HG03439 (cell line): ENCODE measurements around the gene SYCE1L.
A peak's percentile ranks its signal among the peaks of the same experiment; 100 is the strongest.
"Not testable (repeated sequence)": the region's sequence is repeated elsewhere in the genome, so short reads cannot be mapped to it uniquely, and the experiment has no call there.

ENCODE experiments used
- ATAC-seq: cut with Tn5 transposase; IDR thresholded peaks from one replicate; pipeline ENCODE4 v1.9.1; 2021; ENCODE audit warnings: mild to moderate bottlenecking, moderate library complexity; ENCODE audit not compliant: unreplicated experiment

Gene SYCE1L, protein sequence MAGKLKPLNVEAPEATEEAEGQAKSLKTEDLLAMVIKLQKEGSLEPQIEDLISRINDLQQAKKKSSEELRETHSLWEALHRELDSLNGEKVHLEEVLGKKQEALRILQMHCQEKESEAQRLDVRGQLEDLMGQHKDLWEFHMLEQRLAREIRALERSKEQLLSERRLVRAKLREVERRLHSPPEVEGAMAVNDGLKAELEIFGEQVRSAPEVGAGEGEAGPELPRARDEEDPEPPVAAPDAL

DNA sequence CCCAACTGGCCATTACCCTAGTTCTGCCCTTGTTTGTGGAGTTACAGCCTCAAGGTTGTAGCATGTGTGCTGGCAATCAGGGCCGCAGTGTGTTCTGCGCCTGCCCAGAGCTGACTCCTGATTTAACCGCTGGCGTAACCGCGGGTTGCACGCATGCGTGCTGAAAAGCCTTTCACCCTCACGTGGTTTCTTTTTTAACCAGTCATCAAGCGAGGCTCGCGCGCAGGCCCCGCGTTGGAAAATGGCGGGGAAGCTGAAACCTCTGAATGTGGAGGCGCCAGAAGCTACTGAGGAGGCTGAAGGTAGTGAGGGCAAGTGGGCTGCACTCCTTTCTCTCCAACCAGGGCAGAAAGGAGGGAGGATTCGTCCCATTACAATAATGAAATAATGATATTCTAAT, at the start of gene SYCE1L:
SYCE1L (plus strand) TSS at position 198 of the 400 bp plus-strand sequence; CDS start at position 242, 44 bp downstream.
- no peak for ATAC-seq

DNA sequence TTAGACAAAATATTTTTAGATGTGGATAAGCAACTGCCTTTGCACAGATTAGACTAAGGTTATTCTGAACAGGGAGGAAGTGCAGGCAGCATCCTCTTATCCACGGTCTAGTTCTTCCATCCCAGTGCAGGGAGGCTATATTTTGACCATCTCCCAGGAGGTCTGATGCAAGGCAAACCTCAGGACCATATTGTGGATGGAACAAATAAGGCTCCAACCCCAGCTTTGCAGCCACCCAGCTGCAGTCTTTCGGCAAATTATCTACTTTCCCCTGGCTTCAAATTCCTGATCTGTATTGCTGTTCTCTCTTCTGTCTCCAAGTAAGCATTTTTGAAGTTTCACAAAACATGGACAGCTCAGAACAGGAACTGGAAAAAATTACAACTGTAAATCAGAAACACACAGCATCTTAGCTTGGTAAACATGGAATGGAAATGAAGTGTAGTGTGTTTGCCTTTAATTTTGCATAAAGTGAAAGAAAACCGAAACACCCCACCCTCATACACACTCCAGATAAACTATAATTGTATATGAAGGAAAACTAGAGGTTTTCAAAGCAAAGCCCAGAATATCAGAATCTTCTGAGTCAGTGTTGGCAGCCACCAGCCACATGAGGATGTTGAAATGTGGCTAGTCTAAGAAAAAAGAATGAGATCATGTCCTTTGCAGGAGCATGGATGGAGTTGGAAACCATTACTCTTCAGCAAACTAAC, 41.7 kb upstream of the SYCE1L start:
- ATAC-seq: no peak

DNA sequence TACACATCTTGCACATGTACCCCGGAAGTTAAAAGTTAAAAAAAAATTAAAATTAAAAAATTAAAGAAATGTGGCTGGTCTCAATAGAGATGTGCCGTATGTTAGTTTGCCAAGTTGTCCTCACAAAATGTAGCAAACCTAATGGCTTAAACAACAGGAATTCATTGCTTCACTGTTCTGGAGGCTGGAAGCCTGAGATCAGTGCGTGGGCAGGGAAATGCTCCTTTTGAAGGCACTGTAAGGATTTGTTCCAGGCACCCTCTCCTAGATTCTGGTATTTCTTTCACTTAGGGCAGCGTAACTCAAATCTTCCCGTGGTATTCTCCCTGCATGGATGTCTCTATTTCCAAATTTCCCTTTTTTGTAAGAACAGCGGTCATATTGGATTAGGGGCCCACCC, 40.9 kb upstream of the SYCE1L start:
- ATAC-seq: no peak

DNA sequence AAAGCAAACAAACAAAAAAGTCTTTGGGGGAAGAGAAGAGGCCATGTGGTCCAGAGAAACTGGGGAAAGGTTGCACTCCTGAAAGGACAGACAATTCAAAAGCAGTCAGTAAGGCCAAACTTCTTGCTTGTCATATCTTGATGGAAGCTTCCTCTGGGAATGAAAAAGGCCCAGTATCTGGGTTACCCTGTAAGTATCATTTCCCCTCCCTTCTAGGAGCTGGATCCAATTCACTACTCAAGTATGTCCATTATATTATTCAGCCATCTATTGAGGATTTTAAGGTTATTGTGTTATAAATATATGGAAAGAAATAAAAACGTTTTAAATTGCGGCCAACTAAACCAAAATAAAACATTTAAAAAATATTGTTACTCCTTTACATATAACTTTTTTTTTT, 34.2 kb upstream of the SYCE1L start:
- ATAC-seq: no peak

DNA sequence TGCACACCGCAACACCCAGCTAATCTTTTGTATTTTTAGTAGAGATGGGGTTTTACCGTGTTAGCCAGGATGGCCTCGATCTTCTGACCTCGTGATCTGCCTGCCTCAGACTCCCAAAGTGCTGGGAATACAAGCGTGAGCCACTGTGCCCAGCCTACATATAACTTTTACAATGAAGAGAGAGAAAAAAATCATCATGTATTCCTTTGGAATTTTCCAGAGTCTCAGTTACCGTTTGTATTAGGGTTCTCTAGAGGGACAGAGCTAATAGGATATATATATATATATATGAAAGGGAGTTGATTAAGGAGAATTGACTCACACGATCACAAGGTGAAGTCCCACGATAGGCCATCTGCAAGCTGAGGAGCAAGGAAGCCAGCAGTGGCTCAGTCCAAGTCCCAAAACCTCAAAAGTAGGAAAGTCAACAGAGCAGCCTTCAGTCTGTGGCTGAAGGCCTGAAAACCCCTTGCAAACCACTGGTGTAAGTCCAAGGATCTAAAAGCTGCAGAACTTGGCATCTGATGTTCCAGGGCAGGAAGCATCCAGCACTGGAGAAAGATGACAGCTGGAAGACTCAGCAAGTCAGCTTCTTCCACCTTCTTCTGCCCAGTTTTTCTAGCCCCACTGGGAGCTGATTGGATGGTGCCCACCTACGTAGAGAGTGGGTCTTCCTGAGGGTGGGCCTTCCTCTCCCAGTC, 33.5 kb upstream of the SYCE1L start:
- ATAC-seq: not testable (repeated sequence)

DNA sequence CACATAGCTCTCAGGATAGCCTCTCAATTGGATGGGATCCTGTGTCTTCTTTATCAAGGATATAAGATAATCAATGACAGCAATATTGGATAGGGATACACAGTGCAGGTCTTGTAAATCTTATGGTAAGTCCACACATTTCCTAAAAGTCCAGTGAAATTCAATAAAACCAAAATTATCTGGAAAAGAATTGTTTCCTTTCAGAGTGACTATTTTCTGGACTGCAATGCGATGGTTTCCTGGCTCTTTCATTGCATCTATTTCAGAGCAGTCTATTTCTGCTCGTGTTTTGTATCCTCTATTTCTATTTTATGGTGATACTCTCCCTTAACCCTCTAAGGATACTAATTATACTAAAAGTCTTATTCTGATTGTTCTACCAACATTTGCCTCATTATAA, 32.5 kb upstream of the SYCE1L start:
- no peak for ATAC-seq

DNA sequence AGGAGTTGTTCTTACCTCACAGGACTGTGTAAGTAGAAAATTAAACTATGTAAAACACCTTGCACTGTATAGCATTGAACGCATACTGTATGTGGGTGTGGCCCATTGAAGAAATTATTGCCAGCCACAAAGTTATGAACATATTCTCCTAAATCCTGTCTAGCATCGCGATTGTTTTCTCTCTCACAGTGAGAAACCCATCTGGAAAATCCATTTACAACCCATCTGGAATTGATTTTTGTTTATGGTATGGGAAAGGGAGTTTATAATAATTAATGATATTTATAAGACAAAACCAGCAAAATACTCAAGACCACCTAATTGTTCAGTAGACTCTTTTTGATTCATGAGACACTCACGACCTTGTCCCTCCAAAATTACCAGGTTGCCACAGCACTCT, 30.3 kb upstream of the SYCE1L start:
- no peak for ATAC-seq

DNA sequence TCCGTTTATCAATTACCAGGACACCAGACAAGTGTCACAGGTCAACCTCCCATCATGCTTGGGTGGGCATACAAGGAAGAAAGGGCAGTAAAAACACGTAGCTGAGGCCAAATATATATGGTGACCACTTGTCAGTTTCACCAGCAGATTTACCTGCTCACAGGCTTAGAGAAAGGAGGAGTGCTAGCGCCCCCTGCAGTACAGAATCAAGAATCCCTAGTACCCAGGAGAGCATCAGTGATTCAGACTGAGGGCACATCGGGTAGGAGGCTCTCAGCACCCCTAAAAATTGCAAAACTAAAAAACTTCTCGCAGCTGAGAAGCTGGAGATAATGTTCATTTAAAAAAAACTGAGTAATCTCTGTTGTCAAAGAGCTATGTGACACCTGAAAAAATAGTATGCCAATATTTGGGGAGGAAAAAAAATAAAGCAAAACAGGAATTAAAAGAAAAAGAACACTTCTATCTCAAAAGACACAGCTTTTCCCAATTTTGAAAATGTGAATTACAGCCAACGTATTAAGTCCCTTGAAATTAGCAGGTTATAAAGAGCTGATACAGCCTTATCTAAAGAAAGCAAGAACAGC, 29.5 kb upstream of the SYCE1L start:
- peak; percentile 83 for ATAC-seq

DNA sequence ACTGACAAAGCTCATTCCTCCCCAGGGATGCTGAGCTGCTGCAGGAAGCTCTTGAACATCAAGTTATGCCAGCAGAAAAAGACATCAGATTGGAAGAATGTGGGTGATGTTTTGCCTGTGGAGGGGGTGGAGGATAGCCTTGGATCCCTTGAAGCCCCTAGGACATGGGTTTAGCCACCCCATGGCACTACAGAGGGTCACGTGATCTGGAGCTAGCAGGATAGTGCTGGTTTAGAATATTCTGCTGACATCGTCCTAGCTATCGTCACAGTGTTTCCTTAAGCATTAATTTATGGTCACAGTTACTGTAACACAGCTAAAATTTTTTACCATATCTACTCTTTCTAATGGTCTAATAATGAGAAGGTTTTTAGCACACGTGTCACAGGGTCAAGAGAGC, 28.4 kb upstream of the SYCE1L start:
- ATAC-seq: no peak

DNA sequence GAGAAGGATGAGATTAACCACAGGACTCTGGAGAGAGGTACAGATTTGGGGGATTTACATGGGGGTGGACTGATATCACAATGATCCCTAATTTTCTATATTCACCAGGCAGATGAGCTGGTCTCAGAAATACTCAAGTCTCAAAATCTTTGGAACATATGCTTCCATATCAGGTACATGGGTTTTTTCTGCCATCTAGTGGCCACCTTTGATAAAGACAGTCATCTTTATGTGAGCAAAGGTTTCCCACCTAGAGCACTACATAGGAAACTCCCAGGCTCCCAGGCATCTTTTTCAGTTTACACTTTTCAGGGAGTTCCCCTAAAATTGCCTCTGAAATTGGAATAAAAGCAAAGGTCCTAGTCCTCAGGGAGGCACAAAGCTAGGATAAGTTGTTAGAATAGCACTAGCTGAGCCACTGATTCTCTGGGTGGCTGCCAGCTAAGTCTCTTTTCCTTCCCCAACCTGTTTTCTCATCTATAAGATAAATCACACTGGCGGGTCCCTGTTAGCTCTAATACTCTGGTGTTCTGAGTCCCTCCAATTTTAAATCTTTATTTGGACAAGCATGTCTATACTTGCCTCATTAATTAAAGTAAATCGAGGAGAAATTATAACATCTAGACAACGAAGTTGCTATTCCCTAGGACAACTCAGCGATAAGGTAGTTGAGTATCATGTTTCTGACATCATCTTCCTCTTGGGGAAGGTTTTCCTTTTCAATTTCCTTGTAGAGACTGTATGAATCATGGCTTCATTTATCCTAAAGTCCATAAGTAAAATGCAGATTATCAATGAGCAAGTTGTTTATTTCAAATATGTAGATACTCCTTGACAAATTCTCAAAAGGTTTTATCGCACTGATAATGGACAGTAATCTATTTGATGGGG, 27.2 kb upstream of the SYCE1L start:
- no peak for ATAC-seq

DNA sequence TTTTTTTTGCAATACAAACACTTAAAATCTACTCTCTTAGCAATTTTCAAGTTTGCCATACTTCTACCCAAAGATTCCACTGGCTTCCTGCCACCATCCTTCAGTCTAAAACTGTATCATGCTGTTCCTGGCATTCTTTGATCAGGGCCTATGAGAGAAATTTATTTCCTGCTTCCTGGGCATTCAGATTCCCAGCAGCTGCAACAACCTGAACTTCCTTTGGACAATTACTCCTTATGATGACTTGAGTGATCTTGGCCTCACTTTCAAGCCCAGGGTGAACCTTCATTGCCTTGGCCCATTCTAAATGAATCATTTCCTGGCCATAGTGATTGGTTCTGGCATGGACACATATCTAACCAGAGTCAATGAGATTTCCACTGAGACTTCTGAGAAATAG, 26.3 kb upstream of the SYCE1L start:
- no peak for ATAC-seq

DNA sequence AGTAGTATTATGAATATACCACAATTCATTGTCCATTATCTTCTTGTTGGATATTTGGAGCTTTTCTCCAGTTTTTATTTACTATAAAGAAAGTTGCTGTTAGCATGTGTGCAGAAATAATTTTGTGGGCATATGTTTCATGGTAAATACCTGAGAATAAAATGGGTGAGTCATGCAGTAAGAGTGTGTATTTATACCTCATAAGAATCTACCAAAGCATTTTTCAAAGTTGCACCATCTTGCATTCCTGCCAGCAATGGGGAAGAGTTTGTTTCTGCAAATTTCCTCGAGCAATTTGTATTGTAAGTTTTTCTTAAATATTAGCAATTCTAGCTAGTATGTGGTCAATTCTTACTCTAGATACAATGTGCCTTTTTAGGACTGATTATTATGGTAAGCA, 16.1 kb upstream of the SYCE1L start:
- ATAC-seq: no peak

DNA sequence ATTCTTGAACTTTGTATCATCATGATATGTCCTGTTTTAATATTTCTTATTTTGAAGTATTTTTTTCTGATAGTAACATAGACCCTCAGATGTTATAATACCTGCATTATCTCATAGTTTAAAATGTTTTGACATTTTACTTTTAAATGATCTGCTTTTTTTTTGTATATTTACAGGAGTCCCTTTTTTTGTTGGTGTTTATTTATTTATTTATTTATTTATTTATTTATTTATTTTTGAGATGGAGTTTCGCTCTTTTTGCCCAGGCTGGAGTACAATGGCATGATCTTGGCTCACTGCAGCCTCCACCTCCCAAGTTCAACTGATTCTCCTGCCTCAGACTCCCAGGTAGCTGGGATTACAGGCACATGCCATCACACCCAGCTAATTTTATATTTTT, 12.9 kb upstream of the SYCE1L start:
- not testable (repeated sequence) for ATAC-seq

DNA sequence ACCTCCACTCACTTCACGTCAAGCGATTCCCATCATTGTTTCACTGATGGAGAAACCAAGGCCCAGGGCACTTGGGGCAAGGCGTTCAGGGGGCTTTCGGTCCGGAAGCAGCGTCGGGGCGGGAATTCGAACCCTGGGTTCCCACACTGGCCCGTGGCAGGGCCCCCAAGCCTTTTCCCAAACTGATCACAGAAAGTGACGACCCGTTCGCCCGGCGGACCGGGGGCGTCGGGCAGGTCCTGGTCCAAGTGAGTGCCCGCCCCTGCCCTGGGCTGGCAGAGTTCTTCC, 9.1 kb upstream of the SYCE1L start:
- no peak for ATAC-seq

DNA sequence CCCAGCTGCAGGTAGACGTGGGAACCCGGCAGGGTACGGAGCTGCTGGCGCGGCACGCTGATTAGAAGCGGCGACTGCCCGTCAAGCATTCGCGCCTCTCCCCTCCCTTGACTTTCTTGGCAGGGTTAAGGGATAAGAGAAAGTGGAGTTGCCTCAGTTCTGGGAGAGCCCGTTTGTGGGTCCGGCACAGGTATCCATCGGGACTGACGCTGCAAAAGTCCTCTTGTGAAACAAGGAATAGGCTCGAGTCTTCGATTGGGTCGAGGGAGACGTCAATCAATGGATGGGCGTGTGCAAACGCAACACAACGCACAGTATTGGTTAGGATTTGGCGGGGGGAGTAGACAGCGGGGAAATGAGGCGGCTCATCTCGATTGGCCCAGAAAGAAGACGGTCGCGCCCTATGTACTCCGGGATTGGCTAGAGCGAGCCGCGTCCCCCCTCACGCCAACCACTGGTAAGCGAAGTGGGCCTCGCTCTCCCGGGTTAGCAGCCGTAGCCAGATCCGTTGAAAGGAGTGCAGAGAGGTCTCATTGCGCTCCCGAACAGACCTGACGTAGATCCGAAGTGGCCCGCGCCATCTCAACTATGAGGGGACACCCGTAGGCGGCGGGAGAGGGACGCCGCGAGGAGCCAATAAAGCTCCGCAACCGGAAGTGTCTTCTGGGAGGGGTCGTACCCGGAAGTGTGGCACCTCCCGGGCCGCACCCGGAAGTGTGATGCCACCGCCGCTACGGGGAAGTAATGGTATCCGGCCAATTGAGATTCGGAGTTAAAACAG, 8.5 kb upstream of the SYCE1L start, which contains the start of gene MON1B:
MON1B (plus strand) TSS at position 713 of the 781 bp plus-strand sequence. CDS start 296 bp downstream, outside the sequence.
- peak; percentile 98 for ATAC-seq

DNA sequence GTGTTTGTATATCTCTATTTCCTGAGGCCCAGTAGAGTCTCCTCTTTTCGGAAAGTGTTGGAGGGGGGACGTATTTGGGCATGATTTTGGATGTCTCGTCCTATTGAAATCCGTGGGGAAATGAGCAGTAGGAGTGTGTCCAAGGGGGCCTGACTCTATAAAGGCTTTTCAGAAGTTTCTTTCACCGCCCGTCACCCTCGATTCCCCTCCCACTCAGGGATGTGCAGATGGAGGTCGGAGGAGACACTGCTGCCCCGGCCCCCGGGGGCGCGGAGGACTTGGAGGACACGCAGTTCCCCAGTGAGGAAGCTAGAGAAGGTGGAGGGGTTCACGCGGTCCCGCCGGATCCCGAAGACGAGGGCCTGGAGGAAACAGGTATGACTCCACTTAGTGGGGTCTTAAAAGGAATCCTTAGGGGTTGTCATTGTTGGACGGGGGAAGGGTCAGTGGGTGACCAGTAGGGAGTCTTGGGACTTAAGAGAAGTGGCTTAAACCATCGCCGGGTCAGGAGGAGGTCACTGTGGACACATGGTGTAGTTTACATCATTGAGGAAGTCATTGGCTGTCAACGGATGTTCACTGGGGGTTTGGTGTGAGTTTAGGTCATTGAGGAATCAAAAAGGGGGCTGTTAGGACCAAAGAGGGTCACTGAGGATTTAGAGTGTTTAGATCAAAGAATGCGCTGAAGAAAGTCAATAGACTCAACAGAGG, 7.8 kb upstream of the SYCE1L start:
- peak; percentile 0 for ATAC-seq

DNA sequence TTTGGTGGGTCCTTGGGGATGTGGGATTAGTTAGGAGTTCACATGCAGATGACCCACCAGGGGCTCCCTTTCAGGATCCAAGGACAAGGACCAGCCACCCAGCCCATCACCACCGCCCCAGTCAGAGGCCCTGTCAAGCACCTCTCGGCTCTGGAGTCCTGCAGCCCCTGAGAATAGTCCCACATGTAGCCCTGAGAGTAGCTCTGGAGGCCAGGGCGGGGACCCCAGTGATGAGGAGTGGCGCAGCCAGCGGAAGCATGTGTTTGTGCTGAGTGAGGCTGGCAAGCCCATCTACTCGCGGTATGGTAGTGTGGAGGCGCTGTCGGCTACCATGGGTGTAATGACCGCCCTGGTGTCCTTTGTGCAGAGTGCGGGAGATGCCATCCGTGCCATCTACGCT, 5.8 kb upstream of the SYCE1L start:
- no peak for ATAC-seq

DNA sequence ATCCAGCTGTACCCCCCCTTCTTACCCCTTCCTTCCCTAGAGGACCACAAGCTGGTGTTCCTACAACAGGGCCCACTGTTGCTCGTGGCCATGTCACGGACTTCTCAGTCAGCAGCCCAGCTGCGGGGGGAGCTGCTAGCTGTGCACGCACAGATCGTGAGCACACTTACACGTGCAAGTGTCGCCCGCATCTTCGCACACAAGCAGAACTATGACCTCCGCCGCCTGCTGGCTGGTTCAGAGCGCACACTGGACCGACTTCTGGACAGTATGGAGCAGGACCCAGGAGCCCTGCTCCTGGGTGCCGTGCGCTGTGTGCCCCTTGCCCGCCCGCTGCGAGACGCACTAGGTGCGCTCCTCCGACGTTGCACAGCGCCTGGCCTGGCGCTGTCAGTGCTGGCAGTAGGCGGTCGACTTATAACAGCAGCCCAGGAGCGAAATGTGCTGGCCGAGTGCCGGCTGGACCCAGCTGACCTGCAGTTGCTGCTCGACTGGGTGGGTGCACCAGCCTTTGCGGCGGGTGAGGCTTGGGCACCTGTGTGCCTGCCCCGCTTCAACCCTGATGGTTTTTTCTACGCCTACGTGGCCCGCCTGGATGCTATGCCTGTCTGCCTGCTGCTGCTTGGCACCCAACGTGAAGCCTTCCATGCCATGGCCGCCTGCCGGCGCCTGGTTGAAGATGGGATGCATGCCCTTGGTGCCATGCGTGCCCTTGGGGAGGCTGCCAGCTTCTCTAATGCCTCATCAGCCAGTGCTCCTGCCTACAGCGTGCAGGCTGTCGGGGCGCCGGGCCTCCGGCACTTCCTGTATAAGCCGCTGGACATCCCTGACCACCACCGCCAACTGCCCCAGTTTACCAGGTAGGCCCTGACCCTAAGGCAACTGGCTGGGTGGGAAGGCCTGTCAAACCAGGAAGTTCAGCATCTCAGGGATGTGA, 4.6 kb upstream of the SYCE1L start:
- no peak for ATAC-seq
